MM.1S (cell line): ENCODE data around the gene SPATA21.

Experiments
- DNase-seq: peaks from one replicate; pipeline ENCODE4 v3.0.0-alpha.2; 2015
- H2AFZ ChIP-seq: fragments of 300-600 bp; sonication (generic); 2 replicates; pipeline ENCODE4 v1.6.0; 2016; ENCODE audit warnings: antibody characterized with exemption, low read length
- H3F3A ChIP-seq: fragments of 300-600 bp; sonication (generic); 2 replicates; pipeline ENCODE4 v1.6.1; 2016; ENCODE audit warnings: mild to moderate bottlenecking, antibody characterized with exemption, low read length, moderate library complexity, mixed read lengths; ENCODE audit not compliant: insufficient read depth
- H3K27ac ChIP-seq: fragments of 300-600 bp; sonication (generic); 2 replicates; pipeline ENCODE4 v1.5.1; 2016; ENCODE audit warnings: mild to moderate bottlenecking, low read length
- H3K27me3 ChIP-seq: fragments of 300-600 bp; sonication (generic); replicated peaks from 2 replicates; pipeline ENCODE4 v1.6.0; 2016; ENCODE audit warnings: low read length; ENCODE audit not compliant: insufficient read depth
- H3K36me3 ChIP-seq: fragments of 300-600 bp; sonication (generic); replicated peaks from 2 replicates; pipeline ENCODE4 v1.6.1; 2016; ENCODE audit warnings: mild to moderate bottlenecking, low read length, mixed read lengths; ENCODE audit not compliant: insufficient read depth
- H3K4me1 ChIP-seq: fragments of 300-600 bp; sonication (generic); 2 replicates; pipeline ENCODE4 v1.6.1; 2016; ENCODE audit warnings: low read length, mixed read lengths
- H3K4me2 ChIP-seq: fragments of 300-600 bp; sonication (generic); 2 replicates; pipeline ENCODE4 v1.6.0; 2016; ENCODE audit warnings: low read depth, low read length
- H3K4me3 ChIP-seq: fragments of 300-600 bp; sonication (generic); 2 replicates; pipeline ENCODE4 v1.5.1; 2016; ENCODE audit warnings: low read length, mixed read lengths
- H3K79me2 ChIP-seq: fragments of 300-600 bp; sonication (generic); 2 replicates; pipeline ENCODE4 v1.6.1; 2016; ENCODE audit warnings: mixed run types, low read length, mixed read lengths
- H3K9ac ChIP-seq: fragments of 300-600 bp; sonication (generic); 2 replicates; pipeline ENCODE4 v1.6.1; 2016; ENCODE audit warnings: low read length, mixed read lengths
- H3K9me2 ChIP-seq: fragments of 300-600 bp; sonication (generic); replicated peaks from 2 replicates; pipeline ENCODE4 v1.6.1; 2016; ENCODE audit warnings: mild to moderate bottlenecking, low read length, mixed read lengths; ENCODE audit not compliant: insufficient read depth
- H3K9me3 ChIP-seq: fragments of 300-600 bp; sonication (generic); replicated peaks from 2 replicates; pipeline ENCODE4 v1.6.1; 2016; ENCODE audit warnings: mild to moderate bottlenecking, low read length, mixed read lengths; ENCODE audit not compliant: insufficient read depth
- H4K20me1 ChIP-seq: fragments of 300-600 bp; sonication (generic); 2 replicates; pipeline ENCODE4 v1.6.1; 2016; ENCODE audit warnings: mild to moderate bottlenecking, low read length, moderate library complexity, mixed read lengths; ENCODE audit not compliant: insufficient read depth
- EZH2 ChIP-seq: fragments of 300-600 bp; sonication (generic); optimal IDR thresholded peaks from 2 replicates; pipeline ENCODE3; 2017; ENCODE audit warnings: low read depth, mild to moderate bottlenecking, antibody characterized with exemption, low read length, mixed read lengths
- EZH2phosphoT487 ChIP-seq: fragments of 300-600 bp; sonication (generic); IDR thresholded peaks from 2 replicates; pipeline ENCODE4 v1.6.1; 2018; ENCODE audit warnings: antibody characterized with exemption, low read length
- TF ChIP-seq, protein P1 (sequence below): fragments of 300-600 bp; sonication (generic); IDR thresholded peaks from 2 replicates; pipeline ENCODE4 v1.5.1; 2016; ENCODE audit warnings: antibody characterized with exemption, low read length, mixed read lengths

The SPATA21 gene

DNA sequence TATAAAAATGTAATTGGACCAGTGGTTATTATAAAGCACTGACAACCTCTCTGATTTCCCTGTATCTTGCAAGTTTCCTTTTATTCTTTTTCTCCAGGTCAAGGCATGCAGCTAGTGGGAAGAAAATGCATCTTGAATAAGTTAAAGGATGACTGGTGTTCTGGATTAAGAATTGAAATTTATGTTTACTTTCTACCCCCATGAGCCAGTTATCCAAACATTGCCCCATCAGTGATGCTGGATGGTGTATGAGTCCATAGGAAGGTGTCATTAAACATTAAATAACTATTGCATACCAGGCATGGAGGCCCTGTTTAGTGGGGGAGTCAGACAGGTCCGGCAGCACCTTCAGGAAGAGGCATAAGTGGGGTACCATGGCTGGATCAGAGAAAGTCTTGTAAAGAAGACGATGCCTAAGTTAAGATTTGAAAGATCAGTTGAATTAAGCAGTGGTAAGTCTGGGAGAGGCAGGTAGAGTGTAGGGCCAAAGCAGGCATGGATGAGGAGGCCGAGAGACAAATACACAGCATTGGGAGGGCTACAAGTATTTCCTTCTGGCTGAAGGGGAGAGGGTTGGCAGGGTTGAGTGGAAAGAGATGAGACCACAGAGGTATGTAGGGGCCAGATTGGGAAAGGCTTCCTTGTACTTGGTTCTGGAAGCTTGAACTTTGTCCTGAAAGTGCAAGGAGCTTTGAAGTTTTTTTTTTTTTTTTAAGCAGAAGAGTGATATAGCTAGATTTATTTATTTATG lies 64.5 kb downstream of the SPATA21 start:
- Histone ChIP-seq H3K4me1 (peaks cover 6% of the 10 kb centered on the region; the same call in 1 of the 2 replicates), H3K4me2 (no peak overlapping the region), H3K27me3 (no peaks in the 10 kb centered on the region), H2AFZ (no peak overlapping the region), H3K9ac (no peak overlapping the region), H3K36me3 (no peaks in the 10 kb centered on the region), H3K27ac (no peak overlapping the region), H3K9me3 (no peaks in the 10 kb centered on the region), H3K9me2 (no peaks in the 10 kb centered on the region), H4K20me1 (peaks cover 65% of the 10 kb centered on the region), H3K4me3 (no peak overlapping the region), H3F3A (peaks cover 8% of the 10 kb centered on the region), H3K79me2 (peaks cover 100% of the 10 kb centered on the region)
- no peak for DNase-seq
- TF ChIP-seq EZH2phosphoT487 (no peak), EZH2 (no peak)
- TF ChIP-seq, protein P1, sequence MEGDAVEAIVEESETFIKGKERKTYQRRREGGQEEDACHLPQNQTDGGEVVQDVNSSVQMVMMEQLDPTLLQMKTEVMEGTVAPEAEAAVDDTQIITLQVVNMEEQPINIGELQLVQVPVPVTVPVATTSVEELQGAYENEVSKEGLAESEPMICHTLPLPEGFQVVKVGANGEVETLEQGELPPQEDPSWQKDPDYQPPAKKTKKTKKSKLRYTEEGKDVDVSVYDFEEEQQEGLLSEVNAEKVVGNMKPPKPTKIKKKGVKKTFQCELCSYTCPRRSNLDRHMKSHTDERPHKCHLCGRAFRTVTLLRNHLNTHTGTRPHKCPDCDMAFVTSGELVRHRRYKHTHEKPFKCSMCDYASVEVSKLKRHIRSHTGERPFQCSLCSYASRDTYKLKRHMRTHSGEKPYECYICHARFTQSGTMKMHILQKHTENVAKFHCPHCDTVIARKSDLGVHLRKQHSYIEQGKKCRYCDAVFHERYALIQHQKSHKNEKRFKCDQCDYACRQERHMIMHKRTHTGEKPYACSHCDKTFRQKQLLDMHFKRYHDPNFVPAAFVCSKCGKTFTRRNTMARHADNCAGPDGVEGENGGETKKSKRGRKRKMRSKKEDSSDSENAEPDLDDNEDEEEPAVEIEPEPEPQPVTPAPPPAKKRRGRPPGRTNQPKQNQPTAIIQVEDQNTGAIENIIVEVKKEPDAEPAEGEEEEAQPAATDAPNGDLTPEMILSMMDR: no peak

DNA sequence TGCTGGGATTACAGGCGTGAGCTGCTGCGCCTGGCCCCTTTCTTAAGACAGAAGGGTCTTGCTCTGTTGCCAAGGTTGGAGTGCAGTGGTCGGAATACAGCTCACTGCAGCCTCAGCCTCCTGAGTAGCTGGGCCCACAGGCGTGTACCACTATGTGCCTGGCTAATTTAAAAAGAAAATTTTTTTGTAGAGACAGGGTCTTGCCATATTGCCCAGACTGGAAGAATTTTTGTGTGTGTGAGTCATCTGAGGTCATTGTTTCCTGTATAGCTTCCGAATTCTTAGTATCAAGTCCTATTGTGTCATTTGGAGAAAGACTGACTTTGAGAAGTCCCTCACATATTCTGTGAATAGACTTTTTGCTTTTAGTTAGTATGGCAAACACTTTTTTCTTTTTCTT lies 65.5 kb downstream of the SPATA21 start:
- TF ChIP-seq EZH2: no peak
- TF ChIP-seq EZH2phosphoT487: no peak
- TF ChIP-seq, protein P1: no peak
- Histone ChIP-seq H3K4me1 (peaks cover 6% of the 10 kb centered on the region; the same call in 1 of the 2 replicates), H3K4me3 (no peak overlapping the region), H3K9ac (no peak overlapping the region), H2AFZ (no peak overlapping the region), H3K36me3 (no peaks in the 10 kb centered on the region), H4K20me1 (peaks cover 55% of the 10 kb centered on the region), H3K79me2 (peaks cover 93% of the 10 kb centered on the region), H3K27ac (no peak overlapping the region), H3K27me3 (no peaks in the 10 kb centered on the region), H3F3A (peaks cover 12% of the 10 kb centered on the region), H3K4me2 (no peak overlapping the region), H3K9me2 (no peaks in the 10 kb centered on the region), H3K9me3 (no peaks in the 10 kb centered on the region)
- DNase-seq: no peak

DNA sequence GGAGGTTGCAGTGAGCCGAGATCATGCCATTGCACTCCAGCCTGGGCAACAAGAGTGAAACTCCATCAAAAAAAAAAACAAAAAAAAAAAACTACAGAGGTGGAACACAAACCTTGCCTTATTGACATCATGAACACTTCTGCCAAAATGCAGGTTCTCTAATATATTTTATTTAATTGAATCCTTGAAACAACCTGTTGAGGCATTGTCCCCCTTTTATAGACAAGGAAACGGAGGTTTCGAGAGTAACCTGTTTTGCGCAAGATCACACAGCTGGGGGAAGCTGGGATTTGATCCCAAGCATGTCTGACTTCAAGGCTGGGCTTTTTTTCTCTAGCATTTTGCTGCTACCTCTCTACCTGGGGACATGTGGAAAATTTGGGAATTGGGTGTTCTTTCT lies 67.4 kb downstream of the SPATA21 start:
- Histone ChIP-seq H3K27ac (no peak overlapping the region), H3K9me3 (no peaks in the 10 kb centered on the region), H3K4me1 (peaks cover 6% of the 10 kb centered on the region; the same call in 1 of the 2 replicates), H3K4me2 (no peak overlapping the region), H3K9me2 (no peaks in the 10 kb centered on the region), H3K27me3 (no peaks in the 10 kb centered on the region), H3K9ac (no peak overlapping the region), H3K36me3 (no peaks in the 10 kb centered on the region), H2AFZ (no peak overlapping the region), H3K79me2 (peaks cover 74% of the 10 kb centered on the region), H4K20me1 (peaks cover 39% of the 10 kb centered on the region), H3F3A (peaks cover 12% of the 10 kb centered on the region), H3K4me3 (no peak overlapping the region)
- DNase-seq: no peak
- TF ChIP-seq, protein P1: no peak
- TF ChIP-seq EZH2phosphoT487 (no peak), EZH2 (no peak)
